GM23338 (cell line): ENCODE results near the gene EGFL6. TPM values are rescaled to one million over a fixed set of nuclear protein-coding genes. Genes with fewer than 3 reads are reported as not detected.

Source experiments
- ATAC-seq: fragments of 200-7000 bp; cut with Tn5 transposase; 3 replicates; pipeline ENCODE4 v1.9.1; 2020
- DNase-seq: peaks from one replicate; pipeline ENCODE4 v3.0.0-alpha.2; 2015; ENCODE audit warnings: low spot score
- H2AFZ ChIP-seq: fragments of 200-600 bp; sonication (generic); 2 replicates; pipeline ENCODE4 v1.8.0; 2016; ENCODE audit warnings: antibody characterized with exemption, mild to moderate bottlenecking, moderate library complexity
- H3F3A ChIP-seq: fragments of 200-600 bp; sonication (generic); replicated peaks from 2 replicates; pipeline ENCODE4 v1.8.0; 2017; ENCODE audit warnings: antibody characterized with exemption, mixed run types, low read depth
- H3K27ac ChIP-seq: fragments of 200-600 bp; sonication (generic); 2 replicates; pipeline ENCODE4 v1.6.1; 2016; ENCODE audit warnings: low read depth
- H3K27me3 ChIP-seq: fragments of 200-600 bp; sonication (generic); 2 replicates; pipeline ENCODE4 v1.8.0; 2016; ENCODE audit warnings: mild to moderate bottlenecking, mixed run types, moderate library complexity; ENCODE audit not compliant: insufficient read depth
- H3K36me3 ChIP-seq: fragments of 200-600 bp; sonication (generic); 2 replicates; pipeline ENCODE4 v1.8.0; 2016; ENCODE audit warnings: mild to moderate bottlenecking; ENCODE audit not compliant: insufficient read depth
- H3K4me1 ChIP-seq: fragments of 200-600 bp; sonication (generic); 2 replicates; pipeline ENCODE4 v1.8.0; 2016; ENCODE audit warnings: mild to moderate bottlenecking, moderate library complexity; ENCODE audit not compliant: insufficient read depth
- H3K4me2 ChIP-seq: fragments of 200-600 bp; sonication (generic); 2 replicates; pipeline ENCODE4 v1.7.1; 2017; ENCODE audit warnings: mixed run types
- H3K4me3 ChIP-seq: fragments of 200-600 bp; sonication (generic); 2 replicates; pipeline ENCODE4 v1.6.1; 2016; ENCODE audit warnings: mixed run types
- H3K79me2 ChIP-seq: fragments of 200-600 bp; sonication (generic); replicated peaks from 2 replicates; pipeline ENCODE4 v1.8.0; 2017; ENCODE audit warnings: mild to moderate bottlenecking; ENCODE audit not compliant: insufficient read depth
- H3K9me2 ChIP-seq: fragments of 200-600 bp; sonication (generic); 2 replicates; pipeline ENCODE4 v1.8.0; 2017; ENCODE audit not compliant: insufficient read depth
- H4K20me1 ChIP-seq: fragments of 200-600 bp; sonication (generic); replicated peaks from 2 replicates; pipeline ENCODE4 v1.8.0; 2017; ENCODE audit warnings: mild to moderate bottlenecking; ENCODE audit not compliant: insufficient read depth
- H3K27ac Mint-ChIP-seq: 2 replicates; pipeline ENCODE4 v1.8.0; 2020; ENCODE audit warnings: inconsistent platforms, mild to moderate bottlenecking, moderate library complexity, mixed read lengths
- H3K27me3 Mint-ChIP-seq: 3 replicates; pipeline ENCODE4 v1.8.0; 2022; ENCODE audit warnings: low read depth, mild to moderate bottlenecking, moderate library complexity, mixed read lengths, inconsistent platforms; ENCODE audit not compliant: insufficient read depth, poor library complexity
- H3K36me3 Mint-ChIP-seq: 3 replicates; pipeline ENCODE4 v1.8.0; 2021; ENCODE audit warnings: low read depth, mild to moderate bottlenecking, inconsistent platforms, moderate library complexity, mixed read lengths
- H3K4me1 Mint-ChIP-seq: 3 replicates; pipeline ENCODE4 v1.8.0; 2020; ENCODE audit warnings: mild to moderate bottlenecking, inconsistent platforms, mixed read lengths
- H3K4me3 Mint-ChIP-seq: 3 replicates; pipeline ENCODE4 v1.8.0; 2021; ENCODE audit warnings: moderate library complexity, mild to moderate bottlenecking, inconsistent platforms, mixed read lengths
- H3K9me3 Mint-ChIP-seq: 3 replicates; pipeline ENCODE4 v1.8.0; 2020; ENCODE audit warnings: moderate library complexity, mild to moderate bottlenecking, inconsistent platforms, mixed read lengths
- CREB1 ChIP-seq: fragments of 250-450 bp; sonication (Bioruptor Pico); IDR thresholded peaks from 2 replicates; pipeline ENCODE4 v1.5.0; 2020; ENCODE audit warnings: low read depth, mild to moderate bottlenecking, moderate library complexity
- CTCF ChIP-seq, 2 experiments: fragments of 200-600 bp in 1 of 2; sonication (generic) in 1 of 2; conservative IDR thresholded peaks; 2 replicates each; pipeline versions ENCODE4 v1.5.1 to v1.6.1; 2016 to 2017; ENCODE audit warnings: antibody characterized with exemption in 2 of 2, low read depth in 2 of 2, mild to moderate bottlenecking in 2 of 2, moderate library complexity in 1 of 2
- ETS1 ChIP-seq: IDR thresholded peaks from 2 replicates; pipeline ENCODE4 v1.6.1; 2016; ENCODE audit warnings: antibody characterized with exemption
- EZH2 ChIP-seq: fragments of 200-600 bp; sonication (generic); IDR thresholded peaks from one replicate; pipeline ENCODE4 v1.8.0; 2017; ENCODE audit warnings: antibody characterized with exemption, mild to moderate bottlenecking, low read depth; ENCODE audit not compliant: unreplicated experiment
- EZH2phosphoT487 ChIP-seq: fragments of 200-600 bp; sonication (generic); IDR thresholded peaks from one replicate; pipeline ENCODE4 v1.8.1; 2018; ENCODE audit warnings: antibody characterized with exemption; ENCODE audit not compliant: unreplicated experiment
- JUNB ChIP-seq: IDR thresholded peaks from one replicate; pipeline ENCODE4 v1.6.1; 2016; ENCODE audit warnings: antibody characterized with exemption; ENCODE audit not compliant: unreplicated experiment
- NANOG ChIP-seq: IDR thresholded peaks from 2 replicates; pipeline ENCODE4 v1.6.1; 2016; ENCODE audit warnings: antibody characterized with exemption, borderline replicate concordance
- POLR2AphosphoS5 ChIP-seq: IDR thresholded peaks from 2 replicates; pipeline ENCODE4 v1.6.1; 2016; ENCODE audit warnings: antibody characterized with exemption, low read depth
- REST ChIP-seq: IDR thresholded peaks from one replicate; pipeline ENCODE4 v1.6.1; 2018; ENCODE audit warnings: antibody characterized with exemption; ENCODE audit not compliant: unreplicated experiment
- STAT1 ChIP-seq: IDR thresholded peaks from one replicate; pipeline ENCODE4 v1.6.1; 2016; ENCODE audit warnings: antibody characterized with exemption; ENCODE audit not compliant: unreplicated experiment
- ZNF114 ChIP-seq: fragments of 250-450 bp; sonication (Bioruptor Pico); IDR thresholded peaks from 2 replicates; pipeline ENCODE4 v1.5.0; 2020; ENCODE audit warnings: mild to moderate bottlenecking, moderate library complexity
- ZNF331 ChIP-seq: fragments of 250-450 bp; sonication (Bioruptor Pico); IDR thresholded peaks from 2 replicates; pipeline ENCODE4 v1.5.0; 2020; ENCODE audit warnings: low read depth, mild to moderate bottlenecking, moderate library complexity
- ZNF462 ChIP-seq: fragments of 250-450 bp; sonication (Bioruptor Pico); IDR thresholded peaks from 2 replicates; pipeline ENCODE4 v1.5.0; 2020; ENCODE audit warnings: mild to moderate bottlenecking, moderate library complexity
- polyA plus RNA-seq: library from polyadenylated mRNA; unstranded; fragments of >200 nt; fragmentation: Nextera tagmentation; extraction: Ambion mirVana; gene quantifications from 2 replicates; pipeline ENCODE4 v1.2.1, GENCODE V29; 2016
- total RNA-seq: library from RNA; depleted of rRNA; stranded (reverse); fragments of >200 nt; shearing (Covaris generic); gene quantifications from 2 replicates; pipeline ENCODE4 v1.2.3, GENCODE V29; 2014

Gene EGFL6
- total and polyA plus RNA-seq, 2 experiments from 2014 or later = 1.2 to 2.6 TPM

GRCh38 chrX:13545726-13546125 is 23.7 kb upstream of the EGFL6 start:
- no peaks in the 10 kb centered on the region for H3K27me3 Mint-ChIP-seq
- Histone ChIP-seq H3F3A (no peaks in the 10 kb centered on the region), H3K27ac (no peak overlapping the region), H3K9me2 (no peaks in the 10 kb centered on the region), H3K27me3 (no peaks in the 10 kb centered on the region), H3K79me2 (no peaks in the 10 kb centered on the region), H3K4me2 (no peak overlapping the region), H3K36me3 (no peaks in the 10 kb centered on the region), H3K4me3 (no peak overlapping the region), H4K20me1 (no peaks in the 10 kb centered on the region), H3K4me1 (no peaks in the 10 kb centered on the region), H2AFZ (no peak overlapping the region)
- H3K27ac Mint-ChIP-seq = no peak overlapping the region
- peaks cover 5% of the 10 kb centered on the region; the same call in 2 of the 3 replicates for H3K4me1 Mint-ChIP-seq
- TF ChIP-seq ZNF331 (CRISPR knock-in tag) (no peak), ZNF114 (CRISPR knock-in tag) (no peak), CTCF (conservative IDR thresholded peaks at IDR 0.05; ENCODE audit: low read depth in 2 of 2) (no peak), REST (no peak), ETS1 (no peak), EZH2 (no peak), EZH2phosphoT487 (no peak), POLR2AphosphoS5 (no peak), ZNF462 (CRISPR knock-in tag) (no peak), NANOG (no peak), STAT1 (no peak), JUNB (no peak), CREB1 (CRISPR knock-in tag) (no peak)
- DNase-seq (no peak), ATAC-seq (no peak)
- H3K36me3 Mint-ChIP-seq = no peaks in the 10 kb centered on the region
- H3K4me3 Mint-ChIP-seq = no peak overlapping the region
- H3K9me3 Mint-ChIP-seq = no peaks in the 10 kb centered on the region
